Loucy (cell line): ENCODE data around the gene PGBD1.

Experiments
- CTCF ChIP-seq: fragments of 200-600 bp; sonication (generic); conservative IDR thresholded peaks from 2 replicates; pipeline ENCODE4 v1.5.1; 2014; ENCODE audit warnings: mild to moderate bottlenecking, antibody characterized with exemption, low read length
- EZH2phosphoT487 ChIP-seq: fragments of 200-600 bp; IDR thresholded peaks from 2 replicates; pipeline ENCODE4 v1.6.1; 2018; ENCODE audit warnings: antibody characterized with exemption, mild to moderate bottlenecking, moderate library complexity, borderline replicate concordance

DNA sequence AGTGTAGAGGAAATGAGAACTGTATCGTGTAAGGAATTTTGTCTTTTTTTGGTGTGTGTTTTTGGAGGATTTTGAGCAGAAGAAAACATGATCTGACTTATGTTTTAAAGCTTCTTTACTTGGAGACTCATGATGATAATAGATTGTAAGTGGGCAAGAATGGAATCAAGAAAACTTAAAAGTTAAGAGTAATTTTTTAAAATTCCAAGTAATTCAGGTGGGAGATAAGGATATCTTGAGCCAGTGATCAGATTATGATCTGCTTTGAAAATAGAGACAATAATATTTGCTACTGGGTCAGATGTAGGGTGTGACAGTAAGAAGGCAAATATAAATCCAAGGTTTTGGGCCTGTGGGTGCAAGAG, 13.7 kb upstream of the PGBD1 start:
- TF ChIP-seq CTCF (no peak), EZH2phosphoT487 (no peak)
